Osteocyte (in vitro differentiated cells): ENCODE results near the gene RILPL1. TPM values are rescaled to one million over a fixed set of nuclear protein-coding genes. Genes with fewer than 3 reads are reported as not detected.
"Not testable (repeated sequence)": the region's sequence is repeated elsewhere in the genome, so short reads cannot be mapped to it uniquely, and the experiment has no call there.

ENCODE experiments used
- DNase-seq: peaks from one replicate; pipeline ENCODE4 v3.0.0; 2021; ENCODE audit warnings: mixed read lengths; ENCODE audit not compliant: unreplicated experiment; ENCODE audit errors: extremely low spot score
- H3K27ac Mint-ChIP-seq: one replicate; pipeline ENCODE4 v1.8.0; 2021; ENCODE audit warnings: mild to moderate bottlenecking, mixed read lengths; ENCODE audit not compliant: unreplicated experiment
- H3K27me3 Mint-ChIP-seq: one replicate; pipeline ENCODE4 v1.8.0; 2021; ENCODE audit warnings: mixed read lengths; ENCODE audit not compliant: unreplicated experiment
- H3K36me3 Mint-ChIP-seq: one replicate; pipeline ENCODE4 v1.8.0; 2021; ENCODE audit warnings: mixed read lengths; ENCODE audit not compliant: unreplicated experiment
- H3K4me1 Mint-ChIP-seq: one replicate; pipeline ENCODE4 v1.8.0; 2021; ENCODE audit warnings: mixed read lengths; ENCODE audit not compliant: unreplicated experiment
- H3K4me3 Mint-ChIP-seq: one replicate; pipeline ENCODE4 v1.8.0; 2021; ENCODE audit warnings: mild to moderate bottlenecking, moderate library complexity, mixed read lengths; ENCODE audit not compliant: unreplicated experiment
- H3K9me3 Mint-ChIP-seq: one replicate; pipeline ENCODE4 v1.8.0; 2021; ENCODE audit warnings: mixed read lengths; ENCODE audit not compliant: unreplicated experiment
- CTCF ChIP-seq: fragments of 200-600 bp; sonication (generic); IDR thresholded peaks from 2 replicates; pipeline ENCODE4 v1.5.0; 2021; ENCODE audit warnings: antibody characterized with exemption, mild to moderate bottlenecking, moderate library complexity
- microRNA-seq: library from miRNA; unstranded; fragments of <30 nt; microRNA quantifications from one replicate; pipeline ENCODE4 v1.1.0, GENCODE V29; 2020; ENCODE audit not compliant: unreplicated experiment
- total RNA-seq: library from RNA; stranded (reverse); gene quantifications from 2 replicates; pipeline ENCODE4 v1.2.1, GENCODE V29; 2021

Gene RILPL1
- total RNA-seq, 1 donor from 2014 or later: 35.1 TPM

- H3K36me3 Mint-ChIP-seq: peaks cover 10% of the 10 kb centered on the region
- H3K27ac Mint-ChIP-seq, DNase-seq, H3K4me1 Mint-ChIP-seq, H3K4me3 Mint-ChIP-seq, H3K9me3 Mint-ChIP-seq, H3K27me3 Mint-ChIP-seq: not testable (repeated sequence)
These were observed 104.4 kb downstream of the RILPL1 start for GRCh38 chr12:123429101-123429500.

DNA sequence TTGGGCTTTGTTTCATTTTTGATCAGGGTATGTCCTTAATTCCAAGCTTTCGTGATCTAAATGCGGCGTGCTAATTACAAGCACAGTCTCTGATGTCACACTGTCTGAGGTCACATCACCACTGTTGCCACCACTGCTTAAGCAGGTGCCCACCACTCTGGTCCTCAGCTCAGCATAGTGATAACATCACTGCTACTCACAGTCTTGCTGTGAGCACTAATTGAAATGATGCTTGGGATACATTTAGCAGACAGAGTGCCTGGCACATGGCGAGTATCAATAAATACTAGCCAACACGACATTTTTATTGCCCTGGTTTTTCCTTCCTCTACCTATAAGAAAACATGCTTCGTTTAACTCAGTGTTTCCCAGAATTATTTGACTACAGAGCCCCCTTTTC is 104.9 kb downstream of the RILPL1 start:
- H3K4me3 Mint-ChIP-seq: no peak overlapping the region
- H3K27ac Mint-ChIP-seq: no peak overlapping the region
- DNase-seq: no peak
- H3K27me3 Mint-ChIP-seq: no peaks in the 10 kb centered on the region
- peaks cover 13% of the 10 kb centered on the region for H3K36me3 Mint-ChIP-seq
- peaks cover 7% of the 10 kb centered on the region for H3K4me1 Mint-ChIP-seq
- no peaks in the 10 kb centered on the region for H3K9me3 Mint-ChIP-seq
- TF ChIP-seq CTCF: no peak

DNA sequence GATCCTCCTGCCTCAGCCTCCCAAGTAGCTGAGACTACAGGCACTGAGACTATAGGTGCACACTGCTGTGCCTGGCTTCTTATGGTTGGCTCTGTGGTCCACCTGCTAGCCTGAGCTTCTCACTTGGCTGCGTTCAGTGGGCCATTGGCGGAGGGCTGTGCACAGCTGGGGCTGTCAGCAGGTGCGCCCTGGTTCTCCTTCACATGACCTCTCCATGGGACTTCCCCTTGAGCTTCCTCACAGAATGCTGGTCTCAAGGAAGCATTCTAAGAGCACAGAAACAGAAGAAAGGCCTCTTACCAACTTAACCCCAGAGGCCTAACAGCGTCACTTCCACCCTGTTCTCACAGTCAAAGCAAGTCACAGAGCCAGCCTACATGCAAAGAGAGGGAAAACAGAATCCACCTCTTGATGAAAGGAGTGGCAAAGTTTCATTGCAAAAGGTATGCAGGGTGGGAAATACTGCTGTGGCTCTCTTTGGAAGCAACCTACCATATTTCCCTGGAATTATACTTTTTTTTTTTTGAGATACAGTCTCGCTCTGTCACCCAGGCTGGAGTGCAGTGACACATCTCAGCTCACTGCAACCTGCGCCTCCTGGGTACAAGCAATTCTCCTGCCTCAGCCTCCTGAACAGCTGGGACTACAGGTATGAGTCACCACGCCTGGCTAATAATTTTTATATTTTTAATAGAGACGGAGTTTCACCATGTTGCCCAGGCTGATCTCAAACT is 106.3 kb downstream of the RILPL1 start:
- H3K27ac Mint-ChIP-seq: no peak overlapping the region
- no peaks in the 10 kb centered on the region for H3K27me3 Mint-ChIP-seq
- TF ChIP-seq CTCF: no peak
- no peak for DNase-seq
- H3K4me3 Mint-ChIP-seq: no peak overlapping the region
- H3K36me3 Mint-ChIP-seq: peaks cover 15% of the 10 kb centered on the region
- no peaks in the 10 kb centered on the region for H3K9me3 Mint-ChIP-seq
- no peaks in the 10 kb centered on the region for H3K4me1 Mint-ChIP-seq

- TF ChIP-seq CTCF: no peak
- Mint-ChIP-seq H3K27me3 (no peaks in the 10 kb centered on the region), H3K4me3 (no peak overlapping the region), H3K9me3 (no peaks in the 10 kb centered on the region), H3K4me1 (no peaks in the 10 kb centered on the region), H3K36me3 (peaks cover 13% of the 10 kb centered on the region), H3K27ac (no peak overlapping the region)
- no peak for DNase-seq
These were observed 112.2 kb downstream of the RILPL1 start for GRCh38 chr12:123421314-123421713.

Small RNA genes lying within 50 kb of the gene (microRNA-seq; reads per million reads assigned to microRNA genes)
- not detected for gene MIR3908

Other genes starting within 250 kb of the RILPL1 start
- 34.8 and 36.0 TPM in 2 replicates for gene SBNO1, start 168.9 kb downstream of the RILPL1 start, total RNA-seq
- 42.5 and 45.6 TPM in 2 replicates for gene KMT5A, start 149.6 kb downstream of the RILPL1 start, total RNA-seq
- gene RILPL2, start 97.0 kb downstream of the RILPL1 start, total RNA-seq: 4.1 and 4.4 TPM in 2 replicates
- 19.4 and 21.6 TPM in 2 replicates for gene SNRNP35, start 75.6 kb downstream of the RILPL1 start, total RNA-seq
- 285 and 304 TPM in 2 replicates for gene TMED2, start 50.8 kb upstream of the RILPL1 start, total RNA-seq
- 19.3 and 21.6 TPM in 2 replicates for gene DDX55, start 68.4 kb upstream of the RILPL1 start, total RNA-seq
- 45.8 and 47.6 TPM in 2 replicates for gene EIF2B1, start 100.0 kb upstream of the RILPL1 start, total RNA-seq
- 29.5 and 29.7 TPM in 2 replicates for gene GTF2H3, start 100.1 kb upstream of the RILPL1 start, total RNA-seq
- gene TCTN2, start 137.4 kb upstream of the RILPL1 start, total RNA-seq: 12.8 and 13.7 TPM in 2 replicates
- gene ATP6V0A2, start 178.6 kb upstream of the RILPL1 start, total RNA-seq: 31.8 and 33.9 TPM in 2 replicates
- 0.16 and 0.29 TPM in 2 replicates for gene DNAH10, start 228.6 kb upstream of the RILPL1 start, total RNA-seq